Measurements from ENCODE around the gene ZNF583. TPM values are rescaled to one million over a fixed set of nuclear protein-coding genes. Genes with fewer than 3 reads are reported as not detected.

Gene ZNF583
- 7.3 TPM for total RNA-seq
- long read RNA-seq, full-length matches to known transcripts = 4 of 6 reads
- long read RNA-seq, partial matches to known transcripts = 1 of 6 reads
- long read RNA-seq, other reads (novel, unspliced or antisense) = 1 of 6 reads

DNA sequence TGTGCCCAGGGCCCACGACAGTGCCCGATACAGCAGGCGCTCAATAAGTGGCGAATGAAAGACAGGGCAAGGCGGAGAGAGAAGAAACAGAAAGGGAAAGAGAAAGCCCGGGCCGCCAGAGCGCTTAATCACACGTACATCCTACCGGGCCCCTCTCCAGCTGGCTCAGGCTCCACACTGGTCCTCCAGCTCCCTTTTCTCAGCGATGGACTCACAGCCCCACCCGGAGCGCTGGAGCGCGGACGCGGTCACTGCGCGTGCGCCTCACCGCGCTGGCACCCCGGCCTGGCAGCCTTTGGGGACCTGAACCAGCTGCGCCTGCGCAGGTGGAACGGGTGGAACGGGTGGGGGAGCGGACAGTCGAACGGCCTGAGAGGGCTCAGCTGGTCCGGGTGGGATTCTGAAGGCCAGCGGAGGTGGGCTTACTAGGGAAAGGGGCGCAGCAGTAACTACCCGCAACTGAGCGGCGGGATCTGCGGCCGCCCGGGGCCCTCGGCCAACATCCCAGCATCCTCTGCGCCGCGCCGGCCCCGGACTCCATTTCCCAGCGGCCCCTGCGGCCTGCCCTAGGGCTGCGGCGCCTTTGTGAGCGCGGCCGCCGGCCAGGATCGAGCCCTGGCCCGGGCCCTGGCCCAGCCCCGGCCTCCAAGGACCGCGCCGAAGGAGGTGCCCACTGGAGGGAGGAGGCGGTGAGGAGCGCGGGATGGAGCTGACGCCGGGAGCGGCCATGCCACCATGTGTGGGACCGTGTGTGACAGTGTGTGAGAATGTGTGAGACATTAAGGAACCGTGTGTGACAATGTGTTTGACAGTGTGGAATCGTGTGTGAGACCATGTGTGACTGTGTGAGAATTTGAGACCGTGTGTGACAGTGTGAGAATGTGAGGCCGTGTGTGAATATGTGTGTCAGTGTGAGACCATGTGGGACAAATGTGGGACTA is at the start of gene ZNF583:
ZNF583 (plus strand) TSS at position 569 of the 941 bp plus-strand sequence. CDS start 2,783 bp downstream, outside the sequence.
- intact Hi-C loops (cut with DNase I) = loop anchor here (1.0 to 5.0 kb wide), 3 partner anchors 11 to 193 kb away; partner anchors contain the start of genes ZNF582 and ZNF71
- DNase-seq (ENCODE audit: low spot score) = peak; percentile 96

DNA sequence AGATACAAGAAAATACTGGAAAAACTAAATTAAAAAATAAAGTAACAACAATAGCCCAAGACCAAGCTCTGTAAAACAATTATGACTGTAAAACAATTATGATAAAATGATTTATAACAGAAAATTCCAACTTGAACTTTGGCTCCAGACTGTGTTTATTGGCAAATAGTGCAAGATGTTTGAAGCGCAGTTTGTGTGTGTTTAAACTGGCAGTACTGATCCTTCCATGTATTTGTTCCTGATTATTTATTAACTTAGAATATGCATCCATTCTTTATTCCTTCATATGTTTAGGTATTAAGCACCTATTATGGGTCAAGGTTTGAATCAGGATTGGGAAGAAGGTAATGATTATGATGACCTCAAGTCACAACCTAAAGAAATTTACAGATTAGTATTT is 48.6 kb upstream of the ZNF583 start:
- intact Hi-C loops (cut with DNase I) = no loop called here
- DNase-seq (ENCODE audit: low spot score) = no peak

DNA sequence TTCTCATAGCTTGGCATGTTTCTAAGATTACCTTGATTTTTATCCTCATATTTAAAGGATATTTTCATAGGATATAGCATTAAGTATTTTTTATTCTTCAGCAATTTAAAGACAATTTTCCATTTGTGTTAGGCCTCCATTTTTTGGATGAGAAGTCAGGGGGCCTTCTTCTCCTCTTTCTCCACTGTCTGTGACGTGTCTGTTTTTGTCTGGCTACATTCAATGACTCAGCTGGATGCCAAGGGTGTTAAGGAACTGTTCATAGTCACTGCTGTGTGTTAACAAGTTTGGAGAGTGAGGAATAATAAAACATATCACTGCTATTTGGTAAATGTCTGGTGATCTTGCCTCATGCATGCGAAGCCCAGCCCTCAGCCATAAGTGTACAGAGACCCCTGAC is 47.2 kb upstream of the ZNF583 start:
- intact Hi-C loops (cut with DNase I) = no loop called here
- DNase-seq (ENCODE audit: low spot score) = no peak

DNA sequence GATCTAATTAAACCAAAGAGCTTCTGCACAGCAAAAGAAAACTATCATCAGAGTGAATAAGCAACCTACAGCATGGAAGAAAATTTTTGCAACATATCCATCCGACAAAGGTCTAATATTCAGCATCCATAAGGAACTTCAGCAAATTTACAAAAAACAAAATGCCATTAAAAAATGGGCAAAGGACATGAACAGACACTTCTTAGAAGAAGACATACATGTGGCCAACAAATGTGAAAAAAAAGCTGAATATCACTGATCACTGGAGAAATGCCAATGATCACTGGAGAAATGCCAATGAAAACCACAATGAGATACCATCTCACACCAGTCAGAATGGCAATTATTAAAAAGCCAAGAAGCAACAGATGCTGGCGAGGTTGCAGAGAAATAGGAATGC is 43.3 kb upstream of the ZNF583 start:
- intact Hi-C loops (cut with DNase I) = no loop called here
- no peak for DNase-seq (ENCODE audit: low spot score)

DNA sequence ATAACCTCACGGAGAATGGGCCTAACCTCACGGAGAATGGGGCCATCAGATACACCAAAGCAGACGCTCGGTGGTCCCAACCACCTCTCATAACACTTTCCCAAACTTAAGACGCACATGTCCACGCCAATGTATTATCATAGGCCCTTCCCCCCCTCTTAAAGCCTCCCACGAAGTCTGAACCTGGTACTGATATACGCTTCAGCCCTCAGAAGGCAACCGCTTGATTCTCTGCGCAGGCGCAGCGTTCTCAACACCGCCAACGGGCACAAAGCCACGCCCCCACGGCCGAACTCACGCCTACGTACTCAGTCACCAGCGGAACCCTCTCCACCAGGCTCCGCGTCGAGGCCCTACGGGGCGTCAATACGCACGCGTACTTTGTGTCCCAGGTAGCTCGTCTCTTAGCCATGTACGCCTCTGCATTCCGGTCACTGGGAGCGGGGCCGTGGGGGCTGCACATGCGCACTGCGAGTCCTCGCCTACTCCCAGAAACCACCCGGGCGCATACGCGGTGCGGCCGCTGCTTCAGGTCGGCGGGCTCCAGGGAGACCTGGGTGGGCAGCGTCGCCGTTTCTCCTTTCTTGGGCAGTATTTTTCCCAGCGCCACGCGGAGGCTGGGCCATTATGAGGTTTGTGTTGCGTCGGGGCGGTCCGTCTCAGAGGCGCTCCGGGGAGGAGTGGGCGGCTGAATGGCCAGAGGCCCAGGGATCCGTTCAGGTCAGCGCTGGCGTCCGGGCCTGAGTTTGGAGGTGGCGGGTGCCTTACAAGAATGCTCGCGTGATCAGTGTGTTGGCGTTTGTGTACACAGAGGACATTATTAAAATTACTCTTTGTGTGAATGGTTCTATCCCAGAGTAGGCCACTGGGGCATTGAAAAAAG is 36.1 kb upstream of the ZNF583 start:
- peak; percentile 96 for DNase-seq (ENCODE audit: low spot score)
- intact Hi-C loops (cut with DNase I) = no loop called here

DNA sequence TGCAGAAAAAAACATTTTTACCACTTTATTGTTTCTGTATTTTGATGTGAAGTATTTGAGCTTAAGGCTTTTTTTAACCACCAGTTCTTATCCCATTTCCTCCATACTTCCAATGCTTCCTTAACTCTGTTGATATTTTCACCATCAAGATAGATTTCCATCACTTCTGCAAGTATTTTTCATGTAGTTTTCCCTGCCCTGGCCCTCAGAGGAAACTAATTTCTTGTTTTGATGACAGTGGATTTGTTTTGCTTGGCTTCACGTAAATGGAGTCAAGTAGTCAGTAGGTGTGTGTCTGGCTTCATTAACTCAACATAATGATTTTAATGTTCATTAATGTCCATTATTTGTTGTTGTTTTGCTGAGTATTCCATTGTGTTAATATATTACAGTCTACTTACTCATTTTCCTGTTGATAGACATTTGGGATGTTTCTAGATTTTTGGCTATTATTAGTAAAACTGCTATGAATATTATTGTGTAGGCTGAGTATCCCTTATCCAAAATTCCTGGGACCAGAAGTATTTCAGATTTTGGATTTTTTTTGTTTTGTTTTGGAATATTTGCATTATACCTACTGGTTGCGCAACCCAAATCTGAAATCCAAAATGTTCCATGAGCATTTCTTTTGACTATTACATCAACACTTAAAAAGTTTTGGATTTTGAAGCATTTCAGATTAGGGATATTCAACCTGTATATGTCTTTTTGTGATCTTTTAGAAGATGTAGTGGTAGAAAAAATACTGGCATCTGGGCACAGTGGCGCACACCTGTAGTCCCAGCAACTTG is 34.1 kb upstream of the ZNF583 start:
- intact Hi-C loops (cut with DNase I) = no loop called here
- DNase-seq (ENCODE audit: low spot score) = no peak

DNA sequence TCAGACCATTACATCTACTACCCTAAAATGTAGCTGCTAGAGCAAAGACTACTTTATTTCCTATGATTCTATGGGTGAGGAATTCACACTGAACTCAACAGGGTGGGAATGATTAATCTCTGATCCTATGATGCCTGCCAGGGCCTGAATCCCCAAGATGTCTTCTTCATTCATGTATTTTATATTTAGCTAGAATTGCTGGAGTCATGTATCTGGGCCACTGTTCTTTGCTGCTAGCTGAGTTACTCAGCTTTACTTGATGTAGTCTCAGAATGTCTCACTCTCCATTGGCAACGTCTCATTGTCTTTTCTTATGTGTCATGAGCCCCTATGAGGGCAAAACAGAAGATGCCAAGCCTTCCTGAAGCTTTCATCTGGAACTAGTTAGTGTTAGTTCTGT is 31.9 kb upstream of the ZNF583 start:
- intact Hi-C loops (cut with DNase I) = no loop called here
- no peak for DNase-seq (ENCODE audit: low spot score)

DNA sequence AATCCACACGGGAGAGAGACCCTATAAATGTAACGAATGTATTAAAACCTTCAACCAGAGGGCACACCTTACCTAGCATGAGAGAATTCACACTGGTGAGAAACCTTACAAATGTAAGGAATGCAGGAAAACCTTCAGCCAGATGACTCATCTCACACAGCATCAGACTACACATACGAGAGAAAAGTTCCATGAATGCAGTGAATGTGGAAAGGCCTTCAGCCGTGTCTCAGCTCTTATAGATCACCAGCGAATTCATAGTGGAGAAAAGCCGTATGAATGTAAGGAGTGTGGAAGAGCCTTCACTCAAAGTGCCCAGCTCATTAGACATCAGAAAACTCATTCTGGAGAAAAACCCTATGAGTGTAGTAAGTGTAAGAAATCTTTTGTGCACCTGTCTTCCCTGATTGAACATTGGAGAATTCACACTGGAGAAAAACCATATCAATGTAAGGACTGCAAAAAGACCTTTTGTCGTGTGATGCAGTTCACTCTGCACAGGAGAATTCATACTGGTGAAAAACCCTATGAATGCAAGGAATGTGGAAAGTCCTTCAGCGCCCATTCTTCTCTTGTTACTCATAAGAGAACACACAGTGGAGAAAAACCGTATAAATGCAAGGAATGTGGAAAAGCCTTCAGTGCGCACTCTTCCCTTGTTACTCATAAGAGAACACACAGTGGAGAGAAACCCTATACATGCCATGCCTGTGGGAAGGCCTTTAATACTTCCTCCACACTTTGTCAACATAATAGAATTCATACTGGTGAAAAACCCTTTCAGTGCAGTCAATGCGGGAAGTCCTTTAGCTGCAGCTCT is 26.8 kb upstream of the ZNF583 start:
- intact Hi-C loops (cut with DNase I) = no loop called here
- no peak for DNase-seq (ENCODE audit: low spot score)

DNA sequence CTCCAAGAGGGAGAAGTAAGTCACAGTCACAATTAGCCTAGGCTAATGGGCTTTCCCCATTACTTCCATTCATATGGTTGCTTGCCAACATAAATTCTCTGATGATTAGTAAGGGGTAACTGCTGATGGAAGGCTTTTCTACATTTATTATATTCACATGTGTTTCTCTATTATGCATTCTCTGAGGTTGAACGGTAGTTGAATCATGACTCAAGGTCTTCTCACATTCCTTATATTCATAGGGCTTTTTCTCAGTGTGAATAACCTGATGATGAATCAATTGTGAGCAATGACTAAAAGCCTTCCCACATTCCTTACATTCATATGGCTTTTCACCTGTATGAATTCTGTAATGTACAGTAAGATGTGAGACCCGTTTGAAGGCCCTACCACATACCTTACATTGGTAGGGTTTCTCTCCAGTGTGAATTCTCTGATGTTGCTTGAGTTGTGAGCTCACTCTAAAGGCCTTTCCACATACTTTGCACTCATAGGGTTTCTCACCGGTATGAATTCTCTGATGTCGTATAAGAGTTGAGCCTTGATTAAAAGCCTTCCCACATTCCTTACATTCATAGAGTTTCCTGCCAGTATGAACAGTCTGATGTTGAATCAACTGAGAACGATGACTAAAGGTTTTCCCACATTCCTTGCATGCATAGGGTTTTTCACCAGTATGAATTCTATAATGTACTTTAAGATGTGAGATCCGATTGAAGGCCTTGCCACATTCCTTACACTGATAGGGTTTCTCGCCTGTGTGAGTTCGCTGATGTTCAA is 20.1 kb upstream of the ZNF583 start:
- intact Hi-C loops (cut with DNase I) = no loop called here
- DNase-seq (ENCODE audit: low spot score) = no peak

DNA sequence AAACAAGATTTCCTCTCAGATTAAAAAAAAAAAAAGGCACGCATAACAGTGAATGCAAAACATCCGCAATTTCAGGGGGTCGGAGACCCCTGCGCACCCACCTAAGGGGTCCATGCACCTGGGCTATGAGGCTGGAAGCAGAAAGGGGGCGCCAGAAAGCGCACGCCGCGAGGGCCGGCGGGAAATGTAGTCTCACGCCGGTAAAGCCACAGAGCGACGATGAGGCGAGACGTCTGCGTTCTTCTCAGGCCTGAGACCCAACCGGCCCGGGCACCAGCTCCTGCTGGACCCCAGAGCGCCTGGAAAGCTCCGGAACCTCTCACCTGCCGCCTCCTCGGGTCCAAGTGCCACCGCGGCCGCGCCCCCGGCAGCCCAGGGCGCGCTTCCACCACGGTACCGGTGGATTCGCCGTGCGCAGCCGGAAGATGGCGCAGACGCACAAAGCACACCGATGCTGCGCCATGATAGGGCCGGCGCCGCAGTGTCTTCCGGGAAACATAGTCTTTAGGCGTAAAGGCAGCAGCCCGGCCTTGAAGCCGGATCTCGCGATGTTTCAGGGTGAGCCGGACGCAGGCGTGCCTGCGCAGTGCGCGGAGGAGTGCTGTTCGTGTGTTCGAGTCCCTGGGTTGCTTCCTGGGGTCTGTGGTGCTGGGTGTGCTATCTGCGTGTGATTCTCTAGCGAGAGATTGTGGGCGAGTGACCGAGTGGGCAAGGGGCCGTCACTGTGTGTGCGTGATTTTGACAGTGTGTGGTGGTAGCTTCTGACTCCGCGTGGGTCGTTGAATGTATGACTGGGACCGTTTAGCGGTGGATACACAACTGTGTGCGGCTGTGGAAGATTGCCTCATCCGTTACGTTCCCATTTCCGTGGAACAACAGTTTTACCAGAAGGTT is 10.8 kb upstream of the ZNF583 start, which contains the start of gene ZNF582:
ZNF582 (minus strand) TSS at position 416 of the 894 bp plus-strand sequence. CDS start 1,782 bp downstream, outside the sequence.
- peak; percentile 95 for DNase-seq (ENCODE audit: low spot score)
- intact Hi-C loops (cut with DNase I) = loop anchor here (1.0 to 10.0 kb wide), 4 partner anchors 11 to 331 kb away; partner anchors contain the start of genes ZFP28, ZNF583 and ZNF835

DNA sequence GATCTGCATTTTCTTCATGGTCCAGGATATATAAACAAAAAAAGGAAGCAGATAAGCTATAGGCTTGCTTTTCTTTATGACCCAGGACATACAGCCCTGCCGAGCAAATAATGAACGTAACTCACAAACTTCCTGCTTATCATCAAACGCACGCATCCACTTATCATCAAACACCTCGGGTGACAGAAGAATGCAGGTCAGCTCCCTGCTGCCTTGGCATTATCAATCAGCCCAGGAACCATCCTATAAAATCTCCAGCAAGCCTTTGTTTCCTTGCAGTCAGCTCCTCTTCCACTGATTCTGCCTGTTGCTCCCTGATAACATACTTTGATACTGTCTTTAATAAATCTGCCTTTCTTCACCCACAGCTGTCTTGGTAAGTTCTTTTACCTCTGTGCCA is 5.3 kb upstream of the ZNF583 start:
- intact Hi-C loops (cut with DNase I) = loop anchor here (10.0 kb wide), 1 partner anchor 326 kb away; no protein-coding TSS in a partner anchor

DNA sequence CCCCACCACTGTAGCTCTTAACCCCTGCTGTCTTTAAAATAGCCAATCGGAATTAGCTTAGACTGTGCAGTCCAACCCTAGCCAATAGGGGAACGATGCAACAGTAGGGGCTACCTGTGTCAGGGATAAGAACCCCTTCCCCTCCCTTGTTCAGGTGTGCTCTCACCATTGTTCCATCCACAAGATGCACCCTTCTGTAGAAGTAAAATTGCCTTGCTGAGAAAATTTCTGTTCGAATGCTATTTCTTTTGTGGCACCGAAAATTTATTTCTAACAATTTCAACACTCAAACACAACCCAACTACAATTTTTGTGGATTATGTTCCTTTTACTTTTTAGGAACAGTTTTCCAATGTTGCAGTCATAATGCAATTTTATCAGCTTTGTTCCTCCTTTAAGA is 3.6 kb upstream of the ZNF583 start:
- DNase-seq (ENCODE audit: low spot score) = no peak
- intact Hi-C loops (cut with DNase I) = loop anchor here (5.0 kb wide), 1 partner anchor 197 kb away; the partner anchor contains the start of gene ZNF71

More for the DNA sequence above, 5.3 kb upstream of the ZNF583 start:
- no peak for DNase-seq (ENCODE audit: low spot score)

DNA sequence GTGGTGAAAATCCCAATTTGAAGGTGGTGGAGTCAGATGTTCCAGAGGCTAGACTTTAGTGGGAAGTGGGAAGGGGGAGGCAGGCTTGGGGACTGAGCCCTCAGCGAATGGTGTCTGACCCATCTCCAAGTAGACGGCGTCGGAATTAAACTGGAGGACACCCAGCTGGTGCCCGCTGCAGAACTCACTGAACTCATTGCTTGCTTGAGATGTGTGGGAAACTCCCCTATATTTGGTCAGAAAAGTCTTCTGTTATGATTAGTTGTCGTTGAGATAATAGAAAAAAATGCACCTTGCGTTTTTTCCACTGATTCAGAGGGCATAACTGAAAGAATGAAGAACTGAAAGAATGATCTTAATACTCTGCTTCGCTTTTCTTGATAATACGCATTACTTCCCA is 871 bp upstream of the ZNF583 start:
- intact Hi-C loops (cut with DNase I) = loop anchor here (5.0 kb wide), 1 partner anchor 194 kb away; the partner anchor contains the start of gene ZNF71
- DNase-seq (ENCODE audit: low spot score) = no peak

DNA sequence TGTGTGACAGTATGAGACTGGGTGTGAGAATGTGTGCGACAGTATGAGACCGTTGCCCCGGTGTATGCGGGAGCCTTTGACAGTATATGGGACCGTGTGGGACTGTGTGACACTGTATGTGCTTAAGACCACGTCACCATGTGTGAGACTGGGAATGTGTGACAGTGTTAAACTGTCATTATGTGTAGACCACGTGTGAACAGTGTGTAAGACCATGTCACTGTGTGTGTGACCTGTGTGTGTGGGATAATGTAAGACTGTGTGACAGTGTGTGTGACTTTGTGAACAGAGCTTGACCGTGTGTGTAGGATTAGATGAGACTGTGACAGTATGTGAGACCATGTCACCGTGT is 549 bp downstream of the ZNF583 start:
- no peak for DNase-seq (ENCODE audit: low spot score)
- intact Hi-C loops (cut with DNase I) = loop anchor here (1.0 to 5.0 kb wide), 3 partner anchors 11 to 193 kb away; partner anchors contain the start of genes ZNF582 and ZNF71

DNA sequence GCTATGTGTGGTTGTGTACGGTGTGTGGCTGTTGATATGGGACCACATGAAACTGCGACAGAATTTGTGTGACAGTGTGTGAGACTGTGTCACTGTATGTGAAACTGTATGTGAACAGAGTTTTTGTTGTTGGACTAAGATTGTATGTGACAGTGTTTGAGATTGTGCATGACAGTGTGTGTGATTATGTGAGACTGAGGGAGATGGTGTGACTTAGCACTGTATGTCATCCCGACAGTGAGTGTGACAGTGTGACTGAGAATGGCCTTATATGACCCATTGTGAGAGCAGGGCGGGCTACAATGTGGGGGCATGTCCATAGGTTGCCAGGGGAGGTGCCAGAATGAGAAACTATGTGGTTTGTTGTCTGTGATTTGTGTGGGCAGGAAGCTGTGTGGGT is 930 bp downstream of the ZNF583 start:
- no peak for DNase-seq (ENCODE audit: low spot score)
- intact Hi-C loops (cut with DNase I) = no loop called here

DNA sequence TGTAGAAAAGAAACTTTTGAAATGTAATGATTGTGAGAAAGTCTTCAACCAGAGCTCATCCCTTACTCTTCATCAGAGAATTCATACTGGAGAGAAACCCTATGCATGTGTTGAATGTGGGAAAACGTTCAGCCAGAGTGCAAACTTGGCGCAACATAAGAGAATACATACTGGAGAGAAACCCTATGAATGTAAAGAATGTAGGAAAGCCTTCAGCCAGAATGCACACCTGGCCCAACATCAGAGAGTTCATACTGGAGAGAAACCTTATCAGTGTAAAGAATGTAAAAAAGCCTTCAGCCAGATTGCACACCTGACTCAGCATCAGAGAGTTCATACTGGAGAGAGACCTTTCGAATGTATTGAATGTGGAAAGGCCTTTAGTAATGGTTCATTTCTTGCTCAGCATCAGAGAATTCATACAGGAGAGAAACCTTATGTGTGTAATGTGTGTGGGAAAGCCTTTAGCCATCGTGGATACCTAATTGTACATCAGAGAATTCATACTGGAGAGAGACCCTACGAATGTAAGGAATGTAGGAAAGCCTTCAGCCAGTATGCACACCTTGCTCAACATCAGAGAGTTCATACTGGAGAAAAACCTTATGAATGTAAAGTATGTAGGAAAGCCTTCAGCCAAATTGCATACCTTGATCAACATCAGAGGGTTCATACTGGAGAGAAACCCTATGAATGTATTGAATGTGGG is 19.3 kb downstream of the ZNF583 start:
- intact Hi-C loops (cut with DNase I) = no loop called here

More for the DNA sequence above, 19.3 kb downstream of the ZNF583 start:
- no peak for DNase-seq (ENCODE audit: low spot score)
